Epithelial cell of proximal tubule (primary cell): ENCODE results near the gene ACSF2. TPM values are rescaled to one million over a fixed set of nuclear protein-coding genes. Genes with fewer than 3 reads are reported as not detected.

Experiments used
- DNase-seq: peaks from one replicate; pipeline ENCODE4 v3.0.0-alpha.2; 2011; ENCODE audit warnings: low read depth
- H3K4me3 ChIP-seq: 2 replicates; pipeline ENCODE4 v1.5.1; 2011; ENCODE audit warnings: low read depth, mild to moderate bottlenecking, low read length
- CTCF ChIP-seq: conservative IDR thresholded peaks from 2 replicates; pipeline ENCODE4 v1.5.1; 2012; ENCODE audit warnings: low read depth, mild to moderate bottlenecking, low read length
- total RNA-seq: library from RNA; depleted of rRNA; stranded (reverse); fragments of >200 nt; gene quantifications from 2 replicates; pipeline ENCODE4 v1.2.3, GENCODE V29; 2015

The ACSF2 gene
- total RNA-seq, 1 donor from 2014 or later = 32.6 TPM

DNA sequence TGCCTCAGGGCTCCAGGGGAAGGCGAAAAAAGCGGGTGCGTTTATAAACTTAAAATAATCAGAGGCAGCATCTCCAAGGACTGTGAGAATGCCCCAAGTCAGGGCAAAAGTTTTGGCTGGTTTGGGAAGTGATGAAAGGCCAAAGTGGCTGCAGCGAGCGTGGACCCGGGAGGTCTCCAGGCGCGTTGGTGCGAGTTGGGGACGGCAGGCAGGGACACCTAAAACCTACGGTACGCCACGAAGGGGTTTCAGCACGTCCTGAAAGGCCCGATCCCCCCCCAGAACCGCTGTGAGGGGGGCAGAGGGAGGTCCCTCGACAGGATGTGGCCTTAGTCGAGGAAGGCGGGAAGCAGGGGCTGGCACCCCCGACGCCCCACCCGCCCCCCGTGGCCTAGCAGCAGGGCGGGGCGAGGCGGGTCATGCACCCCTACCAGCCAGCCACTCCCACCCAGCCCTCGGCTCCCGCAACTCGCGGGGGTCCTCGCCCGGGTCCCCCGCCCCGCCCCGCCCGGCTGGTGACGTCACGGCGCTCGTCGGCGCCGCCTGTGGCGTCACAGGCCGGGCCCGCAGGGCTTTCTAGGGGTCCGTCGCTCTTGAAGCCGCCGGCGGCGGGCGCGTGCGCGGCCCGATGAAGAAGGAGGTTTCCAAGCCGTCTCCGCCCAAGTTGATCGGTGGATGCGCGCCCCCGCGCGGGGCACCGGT lies 82.0 kb downstream of the ACSF2 start, which contains the start of gene MYCBPAP:
Gene MYCBPAP, plus strand, starts transcription at position 569 of the 702 bp plus-strand sequence. CDS start 236 bp downstream, outside the sequence.
- peak within 1 kb of the TSS; percentile 52 for H3K4me3 ChIP-seq
- no peak for TF ChIP-seq CTCF
- DNase-seq = no peak

GRCh38 chr17:50508573-50509460 lies 82.8 kb downstream of the ACSF2 start:
- H3K4me3 ChIP-seq = peak overlapping the region; percentile 52
- peak; percentile 13 for TF ChIP-seq CTCF
- DNase-seq = no peak

- TF ChIP-seq CTCF = no peak
- H3K4me3 ChIP-seq = no peak overlapping the region
- no peak for DNase-seq
These were observed 85.0 kb downstream of the ACSF2 start for GRCh38 chr17:50511058-50511457.

DNA sequence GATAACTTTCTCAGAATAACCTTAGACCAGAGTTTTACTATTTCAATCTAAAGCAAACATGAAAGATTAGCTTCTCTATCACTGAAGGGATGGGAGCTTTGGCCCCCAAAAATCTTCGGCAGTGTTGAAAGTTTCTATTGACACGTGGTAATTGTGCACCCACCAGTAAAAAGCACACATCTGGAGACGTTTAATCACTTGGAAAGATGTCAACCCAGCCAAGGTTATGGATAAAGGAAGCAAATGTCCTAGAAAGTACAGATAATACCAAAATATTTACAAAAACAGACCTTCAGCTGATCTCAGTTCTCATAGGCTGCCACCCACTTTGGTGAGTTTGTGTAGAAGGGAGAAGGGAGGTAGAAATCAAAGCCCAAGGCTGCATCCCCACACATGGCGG lies 87.5 kb downstream of the ACSF2 start:
- DNase-seq = no peak
- H3K4me3 ChIP-seq = no peak overlapping the region
- no peak for TF ChIP-seq CTCF

DNA sequence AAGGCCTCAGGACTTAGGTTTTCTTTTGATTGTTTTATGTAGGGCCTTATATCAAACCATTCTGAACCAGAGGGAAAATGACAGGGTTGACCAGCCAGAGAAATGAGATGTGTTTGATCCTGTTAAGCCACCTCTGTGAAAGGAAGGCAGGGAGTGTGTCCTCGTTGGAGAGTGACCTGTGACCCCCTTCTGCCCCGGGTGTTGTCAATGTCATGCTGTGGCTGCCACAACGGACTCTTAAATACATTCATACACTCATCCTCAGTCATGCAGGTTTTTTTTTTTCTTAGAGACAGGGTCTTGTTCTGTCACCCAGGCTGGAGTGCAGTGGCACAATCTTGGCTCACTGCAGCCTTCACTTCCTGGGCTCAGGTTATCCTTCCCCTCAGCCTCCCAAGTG lies 88.4 kb downstream of the ACSF2 start:
- no peak overlapping the region for H3K4me3 ChIP-seq
- no peak for TF ChIP-seq CTCF
- no peak for DNase-seq

- H3K4me3 ChIP-seq = no peak overlapping the region
- no peak for TF ChIP-seq CTCF
- peak; percentile 35 for DNase-seq
These were observed 89.1 kb downstream of the ACSF2 start for GRCh38 chr17:50514936-50515702.
